ENCODE results near the gene NAV1. TPM values are rescaled to one million over a fixed set of nuclear protein-coding genes. Genes with fewer than 3 reads are reported as not detected.

The NAV1 gene
- total and polyA plus RNA-seq, 9 of the 15 experiments (the other 6 are each of a cell fraction or from before 2014, with no cell fraction given) = 0.91 to 16.8 (median 3.2) TPM

DNA sequence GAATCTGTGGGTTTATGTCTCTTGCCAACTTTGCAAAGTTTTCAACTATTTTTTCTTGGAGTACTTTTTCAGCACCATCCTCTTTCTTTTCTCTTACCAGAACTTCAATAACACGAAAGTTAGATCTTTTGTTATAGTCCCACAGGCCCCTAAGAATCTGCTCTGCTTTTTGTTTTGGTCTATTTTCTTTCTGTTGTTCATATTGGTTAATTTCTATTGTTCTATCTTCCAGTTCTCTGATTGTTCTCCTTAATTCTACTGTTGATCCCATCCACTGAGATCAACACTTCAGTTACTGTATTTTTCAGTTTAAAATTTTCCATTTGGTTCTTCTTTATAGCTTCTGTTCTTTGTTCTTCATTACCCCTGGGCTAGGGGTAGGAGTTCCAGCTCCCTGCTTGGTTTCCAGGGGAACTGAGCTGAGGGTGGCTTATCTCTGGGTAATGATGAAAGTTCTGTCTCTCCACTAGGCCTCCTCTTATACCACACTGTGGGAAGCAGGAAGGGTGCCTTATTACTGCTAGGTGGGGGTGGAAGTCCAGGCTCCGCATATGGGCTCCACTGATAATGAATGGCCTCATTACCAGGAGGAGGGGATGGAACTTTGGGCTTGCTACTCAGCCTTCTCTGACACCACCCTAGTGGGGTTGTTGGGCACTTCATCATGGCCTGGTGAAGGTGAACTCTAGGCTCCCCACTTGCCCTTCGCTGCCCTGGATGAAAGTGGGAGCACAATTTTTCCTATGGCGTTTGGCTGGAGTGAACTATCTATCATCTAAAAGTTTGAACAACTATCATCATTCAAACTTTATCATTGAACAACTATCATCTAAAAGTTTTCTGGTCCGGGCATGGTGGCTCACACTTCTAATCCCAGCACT, 39.3 kb downstream of the NAV1 start (continued):
- TF ChIP-seq, protein P1, sequence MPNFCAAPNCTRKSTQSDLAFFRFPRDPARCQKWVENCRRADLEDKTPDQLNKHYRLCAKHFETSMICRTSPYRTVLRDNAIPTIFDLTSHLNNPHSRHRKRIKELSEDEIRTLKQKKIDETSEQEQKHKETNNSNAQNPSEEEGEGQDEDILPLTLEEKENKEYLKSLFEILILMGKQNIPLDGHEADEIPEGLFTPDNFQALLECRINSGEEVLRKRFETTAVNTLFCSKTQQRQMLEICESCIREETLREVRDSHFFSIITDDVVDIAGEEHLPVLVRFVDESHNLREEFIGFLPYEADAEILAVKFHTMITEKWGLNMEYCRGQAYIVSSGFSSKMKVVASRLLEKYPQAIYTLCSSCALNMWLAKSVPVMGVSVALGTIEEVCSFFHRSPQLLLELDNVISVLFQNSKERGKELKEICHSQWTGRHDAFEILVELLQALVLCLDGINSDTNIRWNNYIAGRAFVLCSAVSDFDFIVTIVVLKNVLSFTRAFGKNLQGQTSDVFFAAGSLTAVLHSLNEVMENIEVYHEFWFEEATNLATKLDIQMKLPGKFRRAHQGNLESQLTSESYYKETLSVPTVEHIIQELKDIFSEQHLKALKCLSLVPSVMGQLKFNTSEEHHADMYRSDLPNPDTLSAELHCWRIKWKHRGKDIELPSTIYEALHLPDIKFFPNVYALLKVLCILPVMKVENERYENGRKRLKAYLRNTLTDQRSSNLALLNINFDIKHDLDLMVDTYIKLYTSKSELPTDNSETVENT (CRISPR knock-in tag; IDR thresholded peaks at IDR 0.05) = peak; percentile 54; the same call in 1 of the 2 replicates
- TF ChIP-seq FUS (optimal IDR thresholded peaks at IDR 0.05; ENCODE audit: low read depth, low read length) = no peak
- TF ChIP-seq CXXC5 (CRISPR knock-in tag; IDR thresholded peaks at IDR 0.05) = peak; percentile 90
- TF ChIP-seq TBL1XR1 (IDR thresholded peaks at IDR 0.05; ENCODE audit: low read length in 2 of 2) = peak; percentile 90 to 98
- no peak for TF ChIP-seq GTF2A2 (tag; IDR thresholded peaks at IDR 0.05)
- TF ChIP-seq, protein P2, sequence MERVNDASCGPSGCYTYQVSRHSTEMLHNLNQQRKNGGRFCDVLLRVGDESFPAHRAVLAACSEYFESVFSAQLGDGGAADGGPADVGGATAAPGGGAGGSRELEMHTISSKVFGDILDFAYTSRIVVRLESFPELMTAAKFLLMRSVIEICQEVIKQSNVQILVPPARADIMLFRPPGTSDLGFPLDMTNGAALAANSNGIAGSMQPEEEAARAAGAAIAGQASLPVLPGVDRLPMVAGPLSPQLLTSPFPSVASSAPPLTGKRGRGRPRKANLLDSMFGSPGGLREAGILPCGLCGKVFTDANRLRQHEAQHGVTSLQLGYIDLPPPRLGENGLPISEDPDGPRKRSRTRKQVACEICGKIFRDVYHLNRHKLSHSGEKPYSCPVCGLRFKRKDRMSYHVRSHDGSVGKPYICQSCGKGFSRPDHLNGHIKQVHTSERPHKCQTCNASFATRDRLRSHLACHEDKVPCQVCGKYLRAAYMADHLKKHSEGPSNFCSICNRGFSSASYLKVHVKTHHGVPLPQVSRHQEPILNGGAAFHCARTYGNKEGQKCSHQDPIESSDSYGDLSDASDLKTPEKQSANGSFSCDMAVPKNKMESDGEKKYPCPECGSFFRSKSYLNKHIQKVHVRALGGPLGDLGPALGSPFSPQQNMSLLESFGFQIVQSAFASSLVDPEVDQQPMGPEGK (CRISPR knock-in tag; IDR thresholded peaks at IDR 0.05; ENCODE audit: borderline replicate concordance) = no peak
- TF ChIP-seq CCNT2 (IDR thresholded peaks at IDR 0.05; ENCODE audit: borderline replicate concordance, extremely low read depth, insufficient read length, low read depth, low read length) = peak; percentile 96
- TF ChIP-seq HMGN3 (IDR thresholded peaks at IDR 0.05; ENCODE audit: borderline replicate concordance, extremely low read depth, insufficient read length, low read depth, low read length) = peak; percentile 85
- no peak for TF ChIP-seq ZNF780A (CRISPR knock-in tag; IDR thresholded peaks at IDR 0.05)
- no peak for TF ChIP-seq C11orf30 (IDR thresholded peaks at IDR 0.05; ENCODE audit: low read depth)
- TF ChIP-seq, protein P3, sequence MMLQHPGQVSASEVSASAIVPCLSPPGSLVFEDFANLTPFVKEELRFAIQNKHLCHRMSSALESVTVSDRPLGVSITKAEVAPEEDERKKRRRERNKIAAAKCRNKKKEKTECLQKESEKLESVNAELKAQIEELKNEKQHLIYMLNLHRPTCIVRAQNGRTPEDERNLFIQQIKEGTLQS (IDR thresholded peaks at IDR 0.05) = peak; percentile 90
- TF ChIP-seq, protein P3 (CRISPR knock-in tag; conservative IDR thresholded peaks at IDR 0.05) = peak; percentile 77; the same call in 1 of the 2 replicates
- TF ChIP-seq SLC30A9 (CRISPR knock-in tag; IDR thresholded peaks at IDR 0.05) = no peak
- TF ChIP-seq, protein P4, sequence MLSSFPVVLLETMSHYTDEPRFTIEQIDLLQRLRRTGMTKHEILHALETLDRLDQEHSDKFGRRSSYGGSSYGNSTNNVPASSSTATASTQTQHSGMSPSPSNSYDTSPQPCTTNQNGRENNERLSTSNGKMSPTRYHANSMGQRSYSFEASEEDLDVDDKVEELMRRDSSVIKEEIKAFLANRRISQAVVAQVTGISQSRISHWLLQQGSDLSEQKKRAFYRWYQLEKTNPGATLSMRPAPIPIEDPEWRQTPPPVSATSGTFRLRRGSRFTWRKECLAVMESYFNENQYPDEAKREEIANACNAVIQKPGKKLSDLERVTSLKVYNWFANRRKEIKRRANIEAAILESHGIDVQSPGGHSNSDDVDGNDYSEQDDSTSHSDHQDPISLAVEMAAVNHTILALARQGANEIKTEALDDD (IDR thresholded peaks at IDR 0.05) = peak; percentile 86
- no peak for TF ChIP-seq ZNF140 (CRISPR knock-in tag; IDR thresholded peaks at IDR 0.05)
- TF ChIP-seq PML (IDR thresholded peaks at IDR 0.05; ENCODE audit: low read length) = peak; percentile 95
- TF ChIP-seq, protein P5, sequence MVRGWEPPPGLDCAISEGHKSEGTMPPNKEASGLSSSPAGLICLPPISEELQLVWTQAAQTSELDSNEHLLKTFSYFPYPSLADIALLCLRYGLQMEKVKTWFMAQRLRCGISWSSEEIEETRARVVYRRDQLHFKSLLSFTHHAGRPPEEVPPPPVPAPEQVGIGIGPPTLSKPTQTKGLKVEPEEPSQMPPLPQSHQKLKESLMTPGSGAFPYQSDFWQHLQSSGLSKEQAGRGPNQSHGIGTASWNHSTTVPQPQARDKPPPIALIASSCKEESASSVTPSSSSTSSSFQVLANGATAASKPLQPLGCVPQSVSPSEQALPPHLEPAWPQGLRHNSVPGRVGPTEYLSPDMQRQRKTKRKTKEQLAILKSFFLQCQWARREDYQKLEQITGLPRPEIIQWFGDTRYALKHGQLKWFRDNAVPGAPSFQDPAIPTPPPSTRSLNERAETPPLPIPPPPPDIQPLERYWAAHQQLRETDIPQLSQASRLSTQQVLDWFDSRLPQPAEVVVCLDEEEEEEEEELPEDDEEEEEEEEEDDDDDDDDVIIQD (CRISPR knock-in tag; IDR thresholded peaks at IDR 0.05) = no peak
- TF ChIP-seq HNRNPUL1 (IDR thresholded peaks at IDR 0.05; ENCODE audit: low read length) = no peak
- TF ChIP-seq POLR2AphosphoS5 (IDR thresholded peaks at IDR 0.05; ENCODE audit: control insufficient read depth, insufficient read depth, low read depth, low read length) = peak; percentile 95

Data from K562 (cell line).